ENCODE data around the gene NEDD4L.

- TF ChIP-seq FOXM1 (IDR thresholded peaks at IDR 0.05; ENCODE audit: borderline replicate concordance) (no peak), SUZ12 (IDR thresholded peaks at IDR 0.05) (no peak), CTBP1 (IDR thresholded peaks at IDR 0.05; ENCODE audit: borderline replicate concordance) (no peak), FOXK2 (IDR thresholded peaks at IDR 0.05) (no peak), TARDBP (IDR thresholded peaks at IDR 0.05) (no peak), SP1 (IDR thresholded peaks at IDR 0.05) (no peak), HDGF (IDR thresholded peaks at IDR 0.05; ENCODE audit: borderline replicate concordance) (no peak), L3MBTL2 (conservative IDR thresholded peaks at IDR 0.05) (no peak), BHLHE40 (IDR thresholded peaks at IDR 0.05; ENCODE audit: borderline replicate concordance) (no peak), ELF4 (IDR thresholded peaks at IDR 0.05) (no peak), NFRKB (IDR thresholded peaks at IDR 0.05) (no peak), ZNF384 (IDR thresholded peaks at IDR 0.05) (no peak), ARNT (IDR thresholded peaks at IDR 0.05) (no peak), LEF1 (IDR thresholded peaks at IDR 0.05; ENCODE audit: borderline replicate concordance) (no peak)
Measured at GRCh38 chr18:58209326-58209725, 165.3 kb downstream of the NEDD4L start.
